ENCODE measurements around the gene CDK13.

DNA sequence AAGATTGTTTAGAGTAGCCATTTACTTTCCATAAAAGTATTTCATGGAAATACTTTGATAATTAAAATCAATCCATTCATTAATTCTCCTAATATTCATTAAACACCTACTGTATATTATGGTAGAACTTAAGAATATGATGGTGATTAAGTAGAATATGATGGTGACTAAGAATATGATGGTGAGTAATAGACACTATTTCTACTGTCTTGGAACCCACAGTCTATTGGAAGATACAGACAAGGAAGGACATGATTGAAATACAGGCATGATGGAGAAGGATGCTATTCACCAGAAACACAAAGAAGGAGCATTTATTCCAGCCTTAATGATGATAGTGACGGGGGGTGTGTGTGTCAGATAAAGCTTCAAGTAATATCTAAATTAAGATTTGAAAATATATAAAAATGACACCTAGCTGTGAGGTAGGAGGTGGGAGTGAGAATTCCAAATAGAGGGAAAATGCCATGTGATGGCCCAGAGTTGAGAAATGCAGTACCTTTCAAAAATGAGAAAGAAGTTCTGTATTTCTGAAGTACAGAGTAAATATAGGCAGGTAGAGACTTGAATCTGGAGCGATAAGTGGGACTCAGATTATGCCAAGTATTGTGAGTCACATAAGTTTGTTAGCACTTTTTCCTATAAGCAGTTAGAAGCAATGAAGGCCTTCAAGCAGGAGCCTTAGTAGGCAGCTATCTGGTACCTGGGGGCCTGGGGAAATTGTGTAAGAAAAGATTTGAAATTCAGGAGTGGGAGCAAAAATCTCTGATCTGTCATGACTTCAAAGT lies 12.5 kb upstream of the CDK13 start:
- no peak for TF ChIP-seq NFIC (IDR thresholded peaks at IDR 0.05)
- TF ChIP-seq MAX (IDR thresholded peaks at IDR 0.05), result no peak
- no peak for TF ChIP-seq TAF1 (IDR thresholded peaks at IDR 0.05; ENCODE audit: low read depth)
- no peak for TF ChIP-seq RAD21 (IDR thresholded peaks at IDR 0.05; ENCODE audit: low read depth)
- no peak for TF ChIP-seq YY1 (IDR thresholded peaks at IDR 0.05; ENCODE audit: low read depth)
- no peak for TF ChIP-seq CEBPB (IDR thresholded peaks at IDR 0.05)
- TF ChIP-seq EP300 (IDR thresholded peaks at IDR 0.05; ENCODE audit: borderline replicate concordance), result no peak
- TF ChIP-seq USF1 (IDR thresholded peaks at IDR 0.05), result no peak
- no peak for TF ChIP-seq EGR1 (IDR thresholded peaks at IDR 0.05)
- TF ChIP-seq CREB1 (IDR thresholded peaks at IDR 0.05; ENCODE audit: low read depth), result no peak
- no peak for TF ChIP-seq TCF12 (IDR thresholded peaks at IDR 0.05; ENCODE audit: low read depth)
- TF ChIP-seq, protein P1, sequence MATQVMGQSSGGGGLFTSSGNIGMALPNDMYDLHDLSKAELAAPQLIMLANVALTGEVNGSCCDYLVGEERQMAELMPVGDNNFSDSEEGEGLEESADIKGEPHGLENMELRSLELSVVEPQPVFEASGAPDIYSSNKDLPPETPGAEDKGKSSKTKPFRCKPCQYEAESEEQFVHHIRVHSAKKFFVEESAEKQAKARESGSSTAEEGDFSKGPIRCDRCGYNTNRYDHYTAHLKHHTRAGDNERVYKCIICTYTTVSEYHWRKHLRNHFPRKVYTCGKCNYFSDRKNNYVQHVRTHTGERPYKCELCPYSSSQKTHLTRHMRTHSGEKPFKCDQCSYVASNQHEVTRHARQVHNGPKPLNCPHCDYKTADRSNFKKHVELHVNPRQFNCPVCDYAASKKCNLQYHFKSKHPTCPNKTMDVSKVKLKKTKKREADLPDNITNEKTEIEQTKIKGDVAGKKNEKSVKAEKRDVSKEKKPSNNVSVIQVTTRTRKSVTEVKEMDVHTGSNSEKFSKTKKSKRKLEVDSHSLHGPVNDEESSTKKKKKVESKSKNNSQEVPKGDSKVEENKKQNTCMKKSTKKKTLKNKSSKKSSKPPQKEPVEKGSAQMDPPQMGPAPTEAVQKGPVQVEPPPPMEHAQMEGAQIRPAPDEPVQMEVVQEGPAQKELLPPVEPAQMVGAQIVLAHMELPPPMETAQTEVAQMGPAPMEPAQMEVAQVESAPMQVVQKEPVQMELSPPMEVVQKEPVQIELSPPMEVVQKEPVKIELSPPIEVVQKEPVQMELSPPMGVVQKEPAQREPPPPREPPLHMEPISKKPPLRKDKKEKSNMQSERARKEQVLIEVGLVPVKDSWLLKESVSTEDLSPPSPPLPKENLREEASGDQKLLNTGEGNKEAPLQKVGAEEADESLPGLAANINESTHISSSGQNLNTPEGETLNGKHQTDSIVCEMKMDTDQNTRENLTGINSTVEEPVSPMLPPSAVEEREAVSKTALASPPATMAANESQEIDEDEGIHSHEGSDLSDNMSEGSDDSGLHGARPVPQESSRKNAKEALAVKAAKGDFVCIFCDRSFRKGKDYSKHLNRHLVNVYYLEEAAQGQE (IDR thresholded peaks at IDR 0.05; ENCODE audit: low read depth), result no peak
- no peak for TF ChIP-seq ZBTB7A (IDR thresholded peaks at IDR 0.05; ENCODE audit: low read depth)
- TF ChIP-seq FOXM1 (IDR thresholded peaks at IDR 0.05; ENCODE audit: borderline replicate concordance, low read depth), result no peak

Measured in Ishikawa (cell line).